NCI-H1694 (cell line): ENCODE results near the gene CTCF.

Experiments used
- DNase-seq: peaks from one replicate; lab custom pipeline; 2025; lab: John Stamatoyannopoulos, UW

The CTCF gene

GRCh38 chr16:67606632-67607031 is 44.3 kb downstream of the CTCF start:
- no peak for DNase-seq

GRCh38 chr16:67608364-67608763 is 46.0 kb downstream of the CTCF start:
- no peak for DNase-seq

GRCh38 chr16:67613808-67614207 is 51.5 kb downstream of the CTCF start:
- no peak for DNase-seq

GRCh38 chr16:67628216-67628615 is 65.9 kb downstream of the CTCF start:
- no peak for DNase-seq

GRCh38 chr16:67632415-67633172 is 70.3 kb downstream of the CTCF start:
- DNase-seq = no peak

GRCh38 chr16:67636713-67637112 is 74.4 kb downstream of the CTCF start:
- no peak for DNase-seq

GRCh38 chr16:67637625-67638024 is 75.3 kb downstream of the CTCF start:
- no peak for DNase-seq

- peak; percentile 13 for DNase-seq
Measured at GRCh38 chr16:67641779-67642708, 79.7 kb downstream of the CTCF start.

- no peak for DNase-seq
Measured at GRCh38 chr16:67644038-67644437, 81.7 kb downstream of the CTCF start.

- no peak for DNase-seq
Measured at GRCh38 chr16:67645397-67646121, 83.2 kb downstream of the CTCF start.

- DNase-seq = no peak
Measured at GRCh38 chr16:67647111-67647651, 84.9 kb downstream of the CTCF start.

GRCh38 chr16:67647681-67648080 is 85.4 kb downstream of the CTCF start:
- DNase-seq = no peak

- no peak for DNase-seq
Measured at GRCh38 chr16:67648088-67648763, 85.9 kb downstream of the CTCF start.

GRCh38 chr16:67648764-67649407 is 86.6 kb downstream of the CTCF start:
- no peak for DNase-seq

GRCh38 chr16:67649494-67649931 is 87.2 kb downstream of the CTCF start:
- no peak for DNase-seq

- no peak for DNase-seq
Measured at GRCh38 chr16:67650023-67650422, 87.7 kb downstream of the CTCF start.

GRCh38 chr16:67651039-67651438 is 88.7 kb downstream of the CTCF start:
- no peak for DNase-seq

- no peak for DNase-seq
Measured at GRCh38 chr16:67651847-67652246, 89.5 kb downstream of the CTCF start.

- no peak for DNase-seq
Measured at GRCh38 chr16:67652578-67653127, 90.3 kb downstream of the CTCF start.

- DNase-seq = no peak
Measured at GRCh38 chr16:67653128-67653788, 90.9 kb downstream of the CTCF start.
